WTC11 (cell line): Measurements from ENCODE around the gene TWIST2. TPM values are rescaled to one million over a fixed set of nuclear protein-coding genes. Genes with fewer than 3 reads are reported as not detected.

Experiments
- ATAC-seq: fragments of 200-7000 bp; cut with Tn5 transposase; 2 replicates; pipeline ENCODE4 v1.10.0; 2021; ENCODE audit warnings: mild to moderate bottlenecking, moderate library complexity
- CTCF ChIA-PET: fragments of 300-600 bp; sonication (Branson Sonifier 250); formaldehyde crosslinking; loops from one replicate; lab custom pipeline; 2021; ENCODE audit warnings: antibody characterized with exemption; lab: Charles Lee
- POLR2A ChIA-PET: fragments of 350-600 bp; sonication (Branson Sonifier 250); formaldehyde crosslinking; loops from one replicate; lab custom pipeline; 2021; ENCODE audit warnings: antibody characterized with exemption; lab: Charles Lee
- DNase-seq: peaks from one replicate; pipeline ENCODE4 v3.0.0; 2021; ENCODE audit warnings: low spot score
- H3K27ac Mint-ChIP-seq: 2 replicates; pipeline ENCODE4 v1.8.0; 2021; ENCODE audit warnings: mixed read lengths
- H3K27me3 Mint-ChIP-seq: 2 replicates; pipeline ENCODE4 v1.8.0; 2021; ENCODE audit warnings: low read depth, mild to moderate bottlenecking, moderate library complexity, mixed read lengths
- H3K36me3 Mint-ChIP-seq: 2 replicates; pipeline ENCODE4 v1.8.0; 2021; ENCODE audit warnings: mixed read lengths
- H3K4me1 Mint-ChIP-seq: 2 replicates; pipeline ENCODE4 v1.8.0; 2022; ENCODE audit warnings: mixed read lengths
- H3K4me3 Mint-ChIP-seq: 2 replicates; pipeline ENCODE4 v1.8.0; 2021; ENCODE audit warnings: mild to moderate bottlenecking, moderate library complexity, mixed read lengths
- H3K9me3 Mint-ChIP-seq: 2 replicates; pipeline ENCODE4 v1.8.0; 2021; ENCODE audit warnings: mixed read lengths
- AFF4 ChIP-seq: sonication (generic); formaldehyde crosslinking; IDR thresholded peaks from 2 replicates; pipeline ENCODE4 v1.8.1; 2023; ENCODE audit warnings: mild to moderate bottlenecking, missing genetic modification reagents, borderline replicate concordance
- HMGA2 ChIP-seq: fragments of 250-450 bp; sonication (Bioruptor Pico); IDR thresholded peaks from 2 replicates; pipeline ENCODE4 v1.4.0; 2021; ENCODE audit warnings: mild to moderate bottlenecking, moderate library complexity
- IRF1 ChIP-seq: sonication (generic); formaldehyde crosslinking; IDR thresholded peaks from 2 replicates; pipeline ENCODE4 v1.8.0; 2023; ENCODE audit warnings: missing genetic modification reagents
- MYBL2 ChIP-seq: sonication (generic); formaldehyde crosslinking; IDR thresholded peaks from 2 replicates; pipeline ENCODE4 v1.8.1; 2023; ENCODE audit warnings: mild to moderate bottlenecking, moderate library complexity, missing genetic modification reagents
- NR1H2 ChIP-seq: sonication (generic); formaldehyde crosslinking; IDR thresholded peaks from 2 replicates; pipeline ENCODE4 v1.9.0; 2021; ENCODE audit warnings: mild to moderate bottlenecking, moderate library complexity, missing genetic modification reagents
- OVOL2 ChIP-seq: fragments of 250-450 bp; sonication (Bioruptor Pico); IDR thresholded peaks from 2 replicates; pipeline ENCODE4 v1.9.0; 2021; ENCODE audit warnings: mild to moderate bottlenecking, borderline replicate concordance
- PRRX2 ChIP-seq: fragments of 250-450 bp; sonication (Bioruptor Pico); IDR thresholded peaks from 2 replicates; pipeline ENCODE4 v1.8.0; 2021; ENCODE audit warnings: mild to moderate bottlenecking
- RORB ChIP-seq: fragments of 250-450 bp; sonication (Bioruptor Pico); IDR thresholded peaks from 2 replicates; pipeline ENCODE4 v1.9.0; 2021; ENCODE audit warnings: mild to moderate bottlenecking
- SOX15 ChIP-seq: fragments of 250-450 bp; sonication (Bioruptor Pico); IDR thresholded peaks from 2 replicates; pipeline ENCODE4 v1.9.0; 2021; ENCODE audit warnings: mild to moderate bottlenecking
- STAT6 ChIP-seq: sonication (generic); formaldehyde crosslinking; conservative IDR thresholded peaks from 2 replicates; pipeline ENCODE4 v1.8.1; 2023; ENCODE audit warnings: mild to moderate bottlenecking, low read depth, missing genetic modification reagents, moderate library complexity
- TCF7 ChIP-seq: sonication (generic); formaldehyde crosslinking; IDR thresholded peaks from 2 replicates; pipeline ENCODE4 v1.8.0; 2022; ENCODE audit warnings: mild to moderate bottlenecking, low read depth, missing genetic modification reagents, moderate library complexity
- USF1 ChIP-seq: sonication (generic); formaldehyde crosslinking; IDR thresholded peaks from 2 replicates; pipeline ENCODE4 v1.8.0; 2022; ENCODE audit warnings: mild to moderate bottlenecking, missing genetic modification reagents
- USF2 ChIP-seq: sonication (generic); formaldehyde crosslinking; IDR thresholded peaks from 2 replicates; pipeline ENCODE4 v1.8.1; 2023; ENCODE audit warnings: mild to moderate bottlenecking, missing genetic modification reagents, moderate library complexity
- ZNF121 ChIP-seq: sonication (generic); formaldehyde crosslinking; IDR thresholded peaks from 2 replicates; pipeline ENCODE4 v1.8.0; 2023; ENCODE audit warnings: missing genetic modification reagents
- ZNF416 ChIP-seq: fragments of 250-450 bp; sonication (Bioruptor Pico); IDR thresholded peaks from 2 replicates; pipeline ENCODE4 v1.9.0; 2021; ENCODE audit warnings: mild to moderate bottlenecking, inconsistent platforms
- ZNF512 ChIP-seq: sonication (generic); formaldehyde crosslinking; IDR thresholded peaks from 2 replicates; pipeline ENCODE4 v1.8.1; 2022; ENCODE audit warnings: missing genetic modification reagents, borderline replicate concordance
- total RNA-seq: library from RNA; stranded (reverse); gene quantifications from 3 replicates; pipeline ENCODE4 v1.2.3, GENCODE V29; 2021
- TF ChIP-seq, protein P1 (sequence below): fragments of 250-450 bp; sonication (Bioruptor Pico); IDR thresholded peaks from 2 replicates; pipeline ENCODE4 v1.9.0; 2021; ENCODE audit warnings: mild to moderate bottlenecking, borderline replicate concordance
- TF ChIP-seq, protein P2 (sequence below): sonication (generic); formaldehyde crosslinking; IDR thresholded peaks from 2 replicates; pipeline ENCODE4 v1.8.1; 2022; ENCODE audit warnings: low read depth, missing genetic modification reagents, borderline replicate concordance

Gene TWIST2
- total RNA-seq, 1 experiment from 2014 or later, result 5.7 TPM

DNA sequence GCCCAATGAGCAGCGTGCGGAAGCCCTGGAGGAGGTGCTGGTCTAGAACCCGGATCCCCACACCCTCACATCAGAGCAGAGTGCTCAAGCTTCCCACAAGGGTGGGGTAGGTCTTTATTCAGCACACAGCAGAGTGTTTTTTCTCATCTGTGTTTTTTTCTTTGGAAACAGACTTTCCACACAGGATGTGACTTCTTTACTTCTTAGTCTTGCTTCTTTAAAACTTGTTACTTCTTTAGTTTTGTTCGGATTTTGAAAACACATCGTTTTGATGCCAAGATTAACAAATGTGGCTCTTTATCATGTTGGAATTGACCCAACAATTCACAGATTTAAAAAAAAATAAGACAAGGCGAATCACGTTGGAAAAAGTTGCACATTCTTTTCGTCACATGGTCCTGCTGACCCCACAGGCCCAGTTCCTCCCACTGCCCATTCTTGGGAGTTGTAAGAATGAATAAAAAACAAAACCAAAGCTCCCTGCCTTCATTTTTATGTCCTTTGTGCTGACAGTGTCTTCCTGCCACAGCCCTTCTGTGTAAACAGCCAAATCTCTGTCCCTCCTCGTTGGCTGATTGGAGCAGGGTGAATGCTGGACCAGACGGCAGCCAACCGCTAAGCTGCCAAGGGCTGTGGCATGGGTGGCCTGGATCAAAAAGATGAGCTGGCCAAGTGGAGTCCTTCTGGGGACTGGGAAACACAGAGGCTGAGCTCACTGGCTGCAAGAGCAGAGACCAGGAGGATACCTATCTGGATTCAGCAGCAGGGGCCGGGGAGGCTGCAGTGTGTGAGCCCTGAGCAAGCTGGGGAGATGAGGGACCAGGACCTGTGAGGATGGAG is 81.6 kb downstream of the TWIST2 start:
- CTCF ChIA-PET, result no interaction called here
- no peaks in the 10 kb centered on the region; the same call in 1 of the 2 replicates for H3K9me3 Mint-ChIP-seq
- no peaks in the 10 kb centered on the region; the same call in 1 of the 2 replicates for H3K27me3 Mint-ChIP-seq
- TF ChIP-seq, protein P1, sequence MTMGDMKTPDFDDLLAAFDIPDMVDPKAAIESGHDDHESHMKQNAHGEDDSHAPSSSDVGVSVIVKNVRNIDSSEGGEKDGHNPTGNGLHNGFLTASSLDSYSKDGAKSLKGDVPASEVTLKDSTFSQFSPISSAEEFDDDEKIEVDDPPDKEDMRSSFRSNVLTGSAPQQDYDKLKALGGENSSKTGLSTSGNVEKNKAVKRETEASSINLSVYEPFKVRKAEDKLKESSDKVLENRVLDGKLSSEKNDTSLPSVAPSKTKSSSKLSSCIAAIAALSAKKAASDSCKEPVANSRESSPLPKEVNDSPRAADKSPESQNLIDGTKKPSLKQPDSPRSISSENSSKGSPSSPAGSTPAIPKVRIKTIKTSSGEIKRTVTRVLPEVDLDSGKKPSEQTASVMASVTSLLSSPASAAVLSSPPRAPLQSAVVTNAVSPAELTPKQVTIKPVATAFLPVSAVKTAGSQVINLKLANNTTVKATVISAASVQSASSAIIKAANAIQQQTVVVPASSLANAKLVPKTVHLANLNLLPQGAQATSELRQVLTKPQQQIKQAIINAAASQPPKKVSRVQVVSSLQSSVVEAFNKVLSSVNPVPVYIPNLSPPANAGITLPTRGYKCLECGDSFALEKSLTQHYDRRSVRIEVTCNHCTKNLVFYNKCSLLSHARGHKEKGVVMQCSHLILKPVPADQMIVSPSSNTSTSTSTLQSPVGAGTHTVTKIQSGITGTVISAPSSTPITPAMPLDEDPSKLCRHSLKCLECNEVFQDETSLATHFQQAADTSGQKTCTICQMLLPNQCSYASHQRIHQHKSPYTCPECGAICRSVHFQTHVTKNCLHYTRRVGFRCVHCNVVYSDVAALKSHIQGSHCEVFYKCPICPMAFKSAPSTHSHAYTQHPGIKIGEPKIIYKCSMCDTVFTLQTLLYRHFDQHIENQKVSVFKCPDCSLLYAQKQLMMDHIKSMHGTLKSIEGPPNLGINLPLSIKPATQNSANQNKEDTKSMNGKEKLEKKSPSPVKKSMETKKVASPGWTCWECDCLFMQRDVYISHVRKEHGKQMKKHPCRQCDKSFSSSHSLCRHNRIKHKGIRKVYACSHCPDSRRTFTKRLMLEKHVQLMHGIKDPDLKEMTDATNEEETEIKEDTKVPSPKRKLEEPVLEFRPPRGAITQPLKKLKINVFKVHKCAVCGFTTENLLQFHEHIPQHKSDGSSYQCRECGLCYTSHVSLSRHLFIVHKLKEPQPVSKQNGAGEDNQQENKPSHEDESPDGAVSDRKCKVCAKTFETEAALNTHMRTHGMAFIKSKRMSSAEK (CRISPR knock-in tag), result no peak
- TF ChIP-seq, protein P2, sequence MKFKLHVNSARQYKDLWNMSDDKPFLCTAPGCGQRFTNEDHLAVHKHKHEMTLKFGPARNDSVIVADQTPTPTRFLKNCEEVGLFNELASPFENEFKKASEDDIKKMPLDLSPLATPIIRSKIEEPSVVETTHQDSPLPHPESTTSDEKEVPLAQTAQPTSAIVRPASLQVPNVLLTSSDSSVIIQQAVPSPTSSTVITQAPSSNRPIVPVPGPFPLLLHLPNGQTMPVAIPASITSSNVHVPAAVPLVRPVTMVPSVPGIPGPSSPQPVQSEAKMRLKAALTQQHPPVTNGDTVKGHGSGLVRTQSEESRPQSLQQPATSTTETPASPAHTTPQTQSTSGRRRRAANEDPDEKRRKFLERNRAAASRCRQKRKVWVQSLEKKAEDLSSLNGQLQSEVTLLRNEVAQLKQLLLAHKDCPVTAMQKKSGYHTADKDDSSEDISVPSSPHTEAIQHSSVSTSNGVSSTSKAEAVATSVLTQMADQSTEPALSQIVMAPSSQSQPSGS (CRISPR knock-in tag), result no peak
- TF ChIP-seq AFF4 (CRISPR knock-in tag) (no peak), NR1H2 (CRISPR knock-in tag) (no peak), MYBL2 (CRISPR knock-in tag) (no peak), SOX15 (CRISPR knock-in tag) (no peak), IRF1 (CRISPR knock-in tag) (no peak), STAT6 (CRISPR knock-in tag) (no peak), ZNF416 (CRISPR knock-in tag) (no peak), RORB (CRISPR knock-in tag) (no peak), ZNF512 (CRISPR knock-in tag) (no peak), TCF7 (CRISPR knock-in tag) (no peak), USF2 (CRISPR knock-in tag) (no peak), OVOL2 (CRISPR knock-in tag) (no peak), USF1 (CRISPR knock-in tag) (no peak), ZNF121 (no peak), PRRX2 (CRISPR knock-in tag) (no peak), HMGA2 (CRISPR knock-in tag) (no peak)
- TF ChIP-seq, all 79 proteins: peak for 0
- Mint-ChIP-seq H3K27ac (no peak overlapping the region), H3K4me3 (no peak overlapping the region), H3K36me3 (no peaks in the 10 kb centered on the region), H3K4me1 (no peaks in the 10 kb centered on the region)
- ATAC-seq (no peak), DNase-seq (no peak)
- POLR2A ChIA-PET, result no interaction called here
